Measurements from ENCODE around the gene SH3RF2.
A peak's percentile ranks its signal among the peaks of the same experiment; 100 is the strongest.

GRCh38 chr5:145908206-145908960 lies 28.0 kb upstream of the SH3RF2 start:
- no peak for TF ChIP-seq POLR2AphosphoS5 (IDR thresholded peaks at IDR 0.05)
- TF ChIP-seq CTCF (IDR thresholded peaks at IDR 0.05) = peak in 1 of 3 donors; percentile 24
